Measurements from ENCODE around the gene TLR4. TPM values are rescaled to one million over a fixed set of nuclear protein-coding genes. Genes with fewer than 3 reads are reported as not detected.

TLR4 gene
- total and polyA plus RNA-seq, 12 donors: 5.5 to 65.2 (median 35.7) TPM

GRCh38 chr9:117739206-117739605, 35.0 kb downstream of the TLR4 start:
- Histone ChIP-seq H3K27me3 (no peaks in the 10 kb centered on the region), H3K27ac (no peak overlapping the region), H3K36me3 (replicated peaks in 1 of 2) (no peaks in the 10 kb centered on the region), H3K9me3 (replicated peaks in 1 of 3) (no peaks in the 10 kb centered on the region), H3K4me3 (no peak overlapping the region), H3K4me1 (replicated peaks in 1 of 2) (peaks cover 4 to 6% of the 10 kb centered on the region in 2 donors)
- DNase-seq: no peak
- 78 to 87% (median 83%) methylated on average over 10 of the region's 10 CpGs for WGBS, 4 donors
- intact Hi-C loops (cut with DNase I): no loop called here
- no peak for TF ChIP-seq CTCF (IDR thresholded peaks at IDR 0.05)

- no peak for DNase-seq
- intact Hi-C loops (cut with DNase I): no loop called here
- H3K4me3 ChIP-seq: no peak overlapping the region
- H3K4me1 ChIP-seq (replicated peaks in 1 of 2): peaks cover under 1 to 1% of the 10 kb centered on the region in 2 donors
- no peaks in the 10 kb centered on the region for H3K9me3 ChIP-seq (replicated peaks in 1 of 3)
- TF ChIP-seq POLR2A (IDR thresholded peaks at IDR 0.05) (no peak), CTCF (IDR thresholded peaks at IDR 0.05) (no peak)
- H3K36me3 ChIP-seq (replicated peaks in 1 of 2): no peaks in the 10 kb centered on the region
- no peaks in the 10 kb centered on the region for H3K27me3 ChIP-seq
- WGBS, 4 donors: 80 to 82% (median 81%) methylated on average over 11 of the region's 11 CpGs
- H3K27ac ChIP-seq: no peak overlapping the region
Measured at GRCh38 chr9:117739624-117740347, 35.6 kb downstream of the TLR4 start.

GRCh38 chr9:117742131-117742530, 37.9 kb downstream of the TLR4 start:
- DNase-seq: no peak
- 61 to 77% (median 71%) methylated on average over 4 of the region's 4 CpGs for WGBS, 4 donors
- no peaks in the 10 kb centered on the region for H3K27me3 ChIP-seq
- H3K36me3 ChIP-seq (replicated peaks in 1 of 2): no peaks in the 10 kb centered on the region
- intact Hi-C loops (cut with DNase I): no loop called here
- H3K9me3 ChIP-seq (replicated peaks in 1 of 3): no peaks in the 10 kb centered on the region
- TF ChIP-seq POLR2A (IDR thresholded peaks at IDR 0.05): no peak
- no peaks in the 10 kb centered on the region for H3K4me1 ChIP-seq (replicated peaks in 1 of 2)
- no peak overlapping the region for H3K4me3 ChIP-seq
- H3K27ac ChIP-seq: no peak overlapping the region

- TF ChIP-seq POLR2A (IDR thresholded peaks at IDR 0.05): no peak
- TF ChIP-seq CTCF (IDR thresholded peaks at IDR 0.05): no peak
Measured at GRCh38 chr9:117744369-117744768, 40.2 kb downstream of the TLR4 start.

More at GRCh38 chr9:117744369-117744768, 40.2 kb downstream of the TLR4 start:
- no peak for DNase-seq
- Histone ChIP-seq H3K27me3 (no peaks in the 10 kb centered on the region), H3K4me1 (replicated peaks in 1 of 2) (no peaks in the 10 kb centered on the region), H3K9me3 (replicated peaks in 1 of 3) (no peaks in the 10 kb centered on the region), H3K27ac (no peak overlapping the region), H3K36me3 (replicated peaks in 1 of 2) (no peaks in the 10 kb centered on the region), H3K4me3 (peak overlapping the region in 1 of 4 donors; percentile 49)
- intact Hi-C loops (cut with DNase I): no loop called here
- 59 to 65% (median 61%) methylated on average over 3 of the region's 3 CpGs for WGBS, 4 donors
